ENCODE data around the gene KDM5B. TPM values are rescaled to one million over a fixed set of nuclear protein-coding genes. Genes with fewer than 3 reads are reported as not detected.
A peak's percentile ranks its signal among the peaks of the same experiment; 100 is the strongest.

Gene KDM5B
- total and polyA plus RNA-seq, 9 of the 15 experiments (the other 6 are each of a cell fraction or from before 2014, with no cell fraction given), result 15.4 to 90.6 (median 57.1) TPM

- TF ChIP-seq ZNF740 (CRISPR knock-in tag; IDR thresholded peaks at IDR 0.05) (no peak), ZNF740 (tag; IDR thresholded peaks at IDR 0.05) (no peak), MAX (CRISPR knock-in tag; IDR thresholded peaks at IDR 0.05) (peak; percentile 79), U2AF1 (optimal IDR thresholded peaks at IDR 0.05; ENCODE audit: low read depth, low read length) (no peak), BHLHE40 (IDR thresholded peaks at IDR 0.05; ENCODE audit: low read length) (peak; percentile 63; the same call in 1 of the 2 replicates), NR1H2 (CRISPR knock-in tag; IDR thresholded peaks at IDR 0.05) (peak; percentile 87; the same call in 1 of the 2 replicates), E2F5 (CRISPR knock-in tag; IDR thresholded peaks at IDR 0.05) (0 out of 2 replicates have a peak, but pooled peaks have one; percentile 32), ZNF707 (CRISPR knock-in tag; conservative IDR thresholded peaks at IDR 0.05) (no peak), NBN (IDR thresholded peaks at IDR 0.05; ENCODE audit: low read depth) (no peak), CAMTA2 (CRISPR knock-in tag; conservative IDR thresholded peaks at IDR 0.05) (no peak), ZNF592 (IDR thresholded peaks at IDR 0.05) (no peak), C11orf30 (IDR thresholded peaks at IDR 0.05; ENCODE audit: low read depth) (no peak), FOXP1 (CRISPR knock-in tag; IDR thresholded peaks at IDR 0.05) (peak; percentile 65; the same call in 1 of the 2 replicates), LEF1 (IDR thresholded peaks at IDR 0.05) (no peak), MYC (IDR thresholded peaks at IDR 0.05; ENCODE audit: low read depth, low read length) (no peak), MYC (CRISPR knock-in tag; IDR thresholded peaks at IDR 0.05; ENCODE audit: borderline replicate concordance, low read depth) (no peak), TRIM25 (IDR thresholded peaks at IDR 0.05; ENCODE audit: borderline replicate concordance) (no peak), ZNF174 (CRISPR knock-in tag; IDR thresholded peaks at IDR 0.05) (no peak), JUNB (CRISPR knock-in tag; conservative IDR thresholded peaks at IDR 0.05) (no peak)
Measured at GRCh38 chr1:202811296-202812175, 3.3 kb upstream of the KDM5B start (continued).

Data from K562 (cell line).